IMR-90 (cell line): Measurements from ENCODE around the gene SERP2. TPM values are rescaled to one million over a fixed set of nuclear protein-coding genes. Genes with fewer than 3 reads are reported as not detected.

Experiments used
- ATAC-seq: fragments of 200-7000 bp; cut with Tn5 transposase; 2 replicates; pipeline ENCODE4 v1.9.1; 2020; ENCODE audit warnings: low read depth, mild to moderate bottlenecking, moderate library complexity
- BruUV-seq: library from RNA; stranded (reverse); fragments of 400-500 nt; replicated peaks from 2 replicates; lab custom pipeline; 2021; lab: Mats Ljungman, UMichigan
- CTCF ChIA-PET: fragments of 300-600 bp; formaldehyde crosslinking; extraction: SDS; loops from one replicate; lab custom pipeline; 2021; ENCODE audit warnings: antibody characterized with exemption; lab: Yijun Ruan, JAX
- POLR2A ChIA-PET: fragments of 300-600 bp; sonication (Branson Sonifier 250); formaldehyde crosslinking; loops from one replicate; lab custom pipeline; 2022; ENCODE audit warnings: antibody characterized with exemption; ENCODE audit not compliant: unreplicated experiment; lab: Charles Lee
- DNase-seq: peaks from one replicate; pipeline ENCODE4 v3.0.0; 2013
- H2AFZ ChIP-seq: replicated peaks from 2 replicates; pipeline ENCODE3; 2013; ENCODE audit warnings: low read length, mild to moderate bottlenecking; ENCODE audit not compliant: poor library complexity
- H2AK5ac ChIP-seq: 2 replicates; pipeline ENCODE4 v1.6.1; 2013; ENCODE audit warnings: low read depth, low read length, inconsistent platforms
- H2AK9ac ChIP-seq: replicated peaks from 2 replicates; pipeline ENCODE3; 2013; ENCODE audit warnings: mild to moderate bottlenecking, low read depth, low read length, moderate library complexity; ENCODE audit not compliant: poor library complexity
- H2BK120ac ChIP-seq: 2 replicates; pipeline ENCODE4 v1.6.1; 2013; ENCODE audit warnings: low read depth, low read length, inconsistent platforms
- H2BK15ac ChIP-seq: 3 replicates; pipeline ENCODE4 v1.6.1; 2013; ENCODE audit warnings: low read depth, low read length, inconsistent platforms
- H2BK20ac ChIP-seq: 2 replicates; pipeline ENCODE4 v1.6.1; 2013; ENCODE audit warnings: low read depth, mild to moderate bottlenecking, inconsistent platforms, low read length, moderate library complexity
- H2BK5ac ChIP-seq: 2 replicates; pipeline ENCODE4 v1.6.1; 2013; ENCODE audit warnings: mild to moderate bottlenecking, low read depth, low read length, inconsistent platforms; ENCODE audit not compliant: poor library complexity, severe bottlenecking
- H3K14ac ChIP-seq: replicated peaks from 2 replicates; pipeline ENCODE4 v1.6.1; 2013; ENCODE audit warnings: low read depth, low read length, inconsistent platforms
- H3K18ac ChIP-seq: 2 replicates; pipeline ENCODE4 v1.6.1; 2013; ENCODE audit warnings: low read depth, low read length, control low read depth
- H3K23ac ChIP-seq: 2 replicates; pipeline ENCODE4 v1.6.1; 2013; ENCODE audit warnings: low read depth, low read length, inconsistent platforms
- H3K27ac ChIP-seq: 2 replicates; pipeline ENCODE4 v1.5.1; 2013; ENCODE audit warnings: mild to moderate bottlenecking, control low read depth, low read length; ENCODE audit not compliant: insufficient read depth
- H3K27me3 ChIP-seq: 2 replicates; pipeline ENCODE4 v1.6.1; 2013; ENCODE audit warnings: low read length; ENCODE audit not compliant: control insufficient read depth, insufficient read depth
- H3K36me3 ChIP-seq: 2 replicates; pipeline ENCODE4 v1.6.1; 2013; ENCODE audit warnings: low read length, mixed read lengths; ENCODE audit not compliant: control insufficient read depth, insufficient read depth
- H3K4ac ChIP-seq: 2 replicates; pipeline ENCODE4 v1.6.1; 2013; ENCODE audit warnings: low read depth, low read length, inconsistent platforms
- H3K4me1 ChIP-seq: 2 replicates; pipeline ENCODE4 v1.6.1; 2013; ENCODE audit warnings: low read length, mixed read lengths; ENCODE audit not compliant: control insufficient read depth, insufficient read depth
- H3K4me2 ChIP-seq: 2 replicates; pipeline ENCODE4 v1.6.1; 2013; ENCODE audit warnings: low read depth, mild to moderate bottlenecking, control low read depth, low read length, moderate library complexity
- H3K4me3 ChIP-seq: 2 replicates; pipeline ENCODE4 v1.5.1; 2013; ENCODE audit warnings: low read depth, mild to moderate bottlenecking, control low read depth, low read length, moderate library complexity; ENCODE audit not compliant: insufficient read depth
- H3K56ac ChIP-seq: 2 replicates; pipeline ENCODE4 v1.6.1; 2013; ENCODE audit warnings: low read length, inconsistent platforms; ENCODE audit not compliant: insufficient read depth; ENCODE audit errors: extremely low read depth
- H3K79me1 ChIP-seq, 2 experiments: 2 replicates each; pipeline ENCODE4 v1.6.1; 2013; ENCODE audit warnings: low read length in 2 of 2, inconsistent platforms in 1 of 2, low read depth in 1 of 2
- H3K9ac ChIP-seq: 2 replicates; pipeline ENCODE4 v1.6.1; 2013; ENCODE audit warnings: low read depth, low read length, control low read depth
- H3K9me1 ChIP-seq: 2 replicates; pipeline ENCODE4 v1.6.1; 2013; ENCODE audit warnings: low read length, inconsistent platforms; ENCODE audit not compliant: insufficient read depth
- H3K9me3 ChIP-seq: 2 replicates; pipeline ENCODE4 v1.6.1; 2013; ENCODE audit warnings: low read length; ENCODE audit not compliant: control insufficient read depth, insufficient read depth
- H4K20me1 ChIP-seq: 2 replicates; pipeline ENCODE4 v1.6.1; 2013; ENCODE audit warnings: low read length, inconsistent platforms; ENCODE audit not compliant: insufficient read depth
- H4K5ac ChIP-seq: 2 replicates; pipeline ENCODE4 v1.6.1; 2013; ENCODE audit warnings: mild to moderate bottlenecking, low read depth, low read length, control low read depth
- H4K8ac ChIP-seq, 2 experiments: 2 replicates each; pipeline ENCODE4 v1.6.1; 2013; ENCODE audit warnings: low read depth in 2 of 2, low read length in 2 of 2, control low read depth in 1 of 2, inconsistent platforms in 1 of 2
- H4K91ac ChIP-seq: 2 replicates; pipeline ENCODE4 v1.6.1; 2013; ENCODE audit warnings: low read depth, low read length, inconsistent platforms; ENCODE audit not compliant: insufficient read depth
- MAZ ChIP-seq: IDR thresholded peaks from 2 replicates; pipeline ENCODE4 v1.6.1; 2012; ENCODE audit warnings: low read depth, mild to moderate bottlenecking, low read length, improper control_type of control experiment, moderate library complexity, borderline replicate concordance
- NFE2L2 ChIP-seq: fragments of 150-350 bp; IDR thresholded peaks from 2 replicates; pipeline ENCODE4 v1.6.1; 2016; ENCODE audit warnings: low read depth, mild to moderate bottlenecking, low read length
- RAD21 ChIP-seq: IDR thresholded peaks from 2 replicates; pipeline ENCODE4 v1.6.1; 2012; ENCODE audit warnings: low read length, improper control_type of control experiment
- RCOR1 ChIP-seq: IDR thresholded peaks from 2 replicates; pipeline ENCODE4 v1.6.1; 2012; ENCODE audit warnings: mild to moderate bottlenecking, low read length, improper control_type of control experiment; ENCODE audit not compliant: insufficient replicate concordance
- dilution Hi-C: fragments of 300-500 bp; cut with HindIII; formaldehyde crosslinking; loops from one replicate; pipeline ENCODE4 v1.14.3; 2018; ENCODE audit warnings: low sequenced_read_pairs; ENCODE audit not compliant: unreplicated experiment
- in situ Hi-C: fragments of 300-500 bp; cut with MboI; formaldehyde crosslinking; loops from 3 replicates; pipeline ENCODE4 v1.14.3; 2019; ENCODE audit warnings: low sequenced_read_pairs, inconsistent platforms, mixed read lengths
- intact Hi-C: fragments of 100-400 bp; cut with micrococcal nuclease; formaldehyde crosslinking; loops from 2 replicates; pipeline ENCODE4 v1.10.0; 2022
- polyA plus RNA-seq, 3 experiments: library from polyadenylated mRNA; depleted of rRNA; stranded (reverse); fragments of >200 nt; gene quantifications; 2 replicates each; pipeline ENCODE4 v1.2.3, GENCODE V29; 2012; ENCODE audit warnings: low replicate concordance in 1 of 3
- total RNA-seq: library from RNA; depleted of rRNA; stranded (reverse); fragments of >200 nt; gene quantifications from 2 replicates; pipeline ENCODE4 v1.2.3, GENCODE V29; 2012

SERP2 gene
- total and polyA plus RNA-seq, 2 of the 4 experiments (the other 2 are of a cell fraction) = 0.54 to 1.4 TPM

- H3K4me2 ChIP-seq = no peak overlapping the region
- H3K4ac ChIP-seq = no peak overlapping the region
- peaks cover 8% of the 10 kb centered on the region; the same call in 1 of the 2 replicates for H3K4me1 ChIP-seq
- no peak overlapping the region for H3K9ac ChIP-seq
- POLR2A ChIA-PET = no interaction called here
- H4K5ac ChIP-seq = no peak overlapping the region
- no peak for DNase-seq
- no peaks in the 10 kb centered on the region for H3K79me1 ChIP-seq
- H3K18ac ChIP-seq = no peak overlapping the region
- intact Hi-C loops (no loop called here), dilution Hi-C loops (no loop called here), in situ Hi-C loops (no loop called here)
- CTCF ChIA-PET = no interaction called here
- H3K27ac ChIP-seq = no peak overlapping the region
- H2BK120ac ChIP-seq = no peak overlapping the region
- no peak overlapping the region for H3K56ac ChIP-seq
- H4K20me1 ChIP-seq = no peaks in the 10 kb centered on the region
- ATAC-seq = no peak
- H2BK5ac ChIP-seq = no peak overlapping the region
- no peak overlapping the region for H3K4me3 ChIP-seq
- H4K91ac ChIP-seq = no peak overlapping the region
- H2BK20ac ChIP-seq = no peak overlapping the region
- no peaks in the 10 kb centered on the region for H3K36me3 ChIP-seq
- TF ChIP-seq RCOR1 (no peak), RAD21 (no peak), MAZ (no peak), NFE2L2 (no peak)
- no peak overlapping the region for H2BK15ac ChIP-seq
- H3K9me3 ChIP-seq = no peaks in the 10 kb centered on the region
- no peak overlapping the region for H3K14ac ChIP-seq
- no peak overlapping the region for H2AFZ ChIP-seq
- BruUV-seq = no TSS peak
- no peak overlapping the region for H2AK5ac ChIP-seq
- peaks cover 10% of the 10 kb centered on the region for H3K27me3 ChIP-seq
- 0 out of 2 replicates have a peak, but pooled peaks cover 2% of the 10 kb centered on the region for H3K9me1 ChIP-seq
- H2AK9ac ChIP-seq = no peak overlapping the region
- no peak overlapping the region for H3K23ac ChIP-seq
- no peak overlapping the region for H4K8ac ChIP-seq
Measured at GRCh38 chr13:44400736-44401135, 27.1 kb downstream of the SERP2 start.
